GM19467 (cell line): ENCODE data around the gene RAB14.
A peak's percentile ranks its signal among the peaks of the same experiment; 100 is the strongest.

Experiments
- ATAC-seq: cut with Tn5 transposase; IDR thresholded peaks from one replicate; pipeline ENCODE4 v1.9.1; 2021; ENCODE audit warnings: mild to moderate bottlenecking, moderate library complexity; ENCODE audit not compliant: unreplicated experiment

Gene RAB14

GRCh38 chr9:121220996-121221663 lies 19.5 kb upstream of the RAB14 start:
- no peak for ATAC-seq

GRCh38 chr9:121219530-121219929 lies 17.9 kb upstream of the RAB14 start:
- no peak for ATAC-seq

- ATAC-seq, result no peak
Measured at GRCh38 chr9:121218357-121219027, 16.8 kb upstream of the RAB14 start.

GRCh38 chr9:121217609-121218292 lies 16.1 kb upstream of the RAB14 start:
- ATAC-seq, result no peak

GRCh38 chr9:121216271-121216805 lies 14.7 kb upstream of the RAB14 start:
- ATAC-seq, result no peak

GRCh38 chr9:121214005-121214404 lies 12.3 kb upstream of the RAB14 start:
- ATAC-seq, result no peak

- ATAC-seq, result no peak
Measured at GRCh38 chr9:121213136-121213806, 11.6 kb upstream of the RAB14 start.

- no peak for ATAC-seq
Measured at GRCh38 chr9:121210536-121210935, 8.9 kb upstream of the RAB14 start.

GRCh38 chr9:121207371-121207940 lies 5.8 kb upstream of the RAB14 start:
- ATAC-seq, result peak; percentile 79

- peak; percentile 18 for ATAC-seq
Measured at GRCh38 chr9:121206516-121207370, 5.1 kb upstream of the RAB14 start.

- no peak for ATAC-seq
Measured at GRCh38 chr9:121204611-121205010, 2.9 kb upstream of the RAB14 start.

- no peak for ATAC-seq
Measured at GRCh38 chr9:121204121-121204520, 2.5 kb upstream of the RAB14 start.

- peak; percentile 14 for ATAC-seq
Measured at GRCh38 chr9:121201045-121201737, 478 bp downstream of the RAB14 start.

GRCh38 chr9:121200356-121200755 lies 1.3 kb downstream of the RAB14 start:
- ATAC-seq, result no peak

GRCh38 chr9:121199921-121200320 lies 1.7 kb downstream of the RAB14 start:
- ATAC-seq, result no peak

GRCh38 chr9:121198512-121199042 lies 3.1 kb downstream of the RAB14 start:
- ATAC-seq, result no peak

- ATAC-seq, result no peak
Measured at GRCh38 chr9:121197132-121197531, 4.5 kb downstream of the RAB14 start.

- ATAC-seq, result peak; percentile 45
Measured at GRCh38 chr9:121196389-121196788, 5.3 kb downstream of the RAB14 start.

- ATAC-seq, result no peak
Measured at GRCh38 chr9:121194730-121195129, 6.9 kb downstream of the RAB14 start.
